Loucy (cell line): ENCODE data around the gene CCDC89.

Experiments
- H2AFZ ChIP-seq: fragments of 200-600 bp; sonication (generic); 2 replicates; pipeline ENCODE4 v1.6.0; 2016; ENCODE audit warnings: antibody characterized with exemption, mild to moderate bottlenecking, low read length, moderate library complexity
- H3F3A ChIP-seq: fragments of 200-600 bp; 2 replicates; pipeline ENCODE4 v1.6.0; 2016; ENCODE audit warnings: antibody characterized with exemption, low read depth, mild to moderate bottlenecking
- H3K27me3 ChIP-seq: fragments of 200-600 bp; sonication (generic); 2 replicates; pipeline ENCODE4 v1.6.1; 2014; ENCODE audit warnings: low read length, mild to moderate bottlenecking; ENCODE audit not compliant: insufficient read depth, poor library complexity, severe bottlenecking
- H3K36me3 ChIP-seq: fragments of 200-600 bp; sonication (generic); 2 replicates; pipeline ENCODE4 v1.6.1; 2016; ENCODE audit warnings: low read length; ENCODE audit not compliant: insufficient read depth
- H3K4me1 ChIP-seq: fragments of 200-600 bp; sonication (generic); 2 replicates; pipeline ENCODE4 v1.5.1; 2014; ENCODE audit warnings: low read length, mild to moderate bottlenecking; ENCODE audit not compliant: insufficient read depth, poor library complexity, severe bottlenecking
- H3K4me2 ChIP-seq: fragments of 200-600 bp; sonication (generic); 2 replicates; pipeline ENCODE4 v1.6.0; 2014; ENCODE audit warnings: antibody characterized with exemption, low read length, low read depth, mild to moderate bottlenecking; ENCODE audit not compliant: poor library complexity, severe bottlenecking
- H3K4me3 ChIP-seq: fragments of 200-600 bp; sonication (generic); 2 replicates; pipeline ENCODE4 v1.5.1; 2014; ENCODE audit warnings: low read length, mild to moderate bottlenecking, mixed read lengths; ENCODE audit not compliant: poor library complexity, severe bottlenecking
- H3K79me2 ChIP-seq: fragments of 200-600 bp; sonication (generic); 2 replicates; pipeline ENCODE4 v1.6.1; 2014; ENCODE audit warnings: low read length; ENCODE audit not compliant: insufficient read depth
- H3K9ac ChIP-seq: fragments of 200-600 bp; sonication (generic); 2 replicates; pipeline ENCODE4 v1.6.0; 2014; ENCODE audit warnings: mild to moderate bottlenecking, low read depth, low read length, moderate library complexity; ENCODE audit not compliant: poor library complexity, severe bottlenecking
- H3K9me2 ChIP-seq: fragments of 200-600 bp; sonication (generic); replicated peaks from 2 replicates; pipeline ENCODE4 v1.6.1; 2016; ENCODE audit warnings: low read depth, low read length, mixed read lengths
- H3K9me3 ChIP-seq: fragments of 200-600 bp; sonication (generic); 2 replicates; pipeline ENCODE4 v1.6.1; 2014; ENCODE audit warnings: mild to moderate bottlenecking, antibody characterized with exemption, low read length, low read depth; ENCODE audit not compliant: insufficient read depth
- H4K20me1 ChIP-seq: fragments of 200-600 bp; sonication (generic); 2 replicates; pipeline ENCODE4 v1.6.0; 2014; ENCODE audit warnings: antibody characterized with exemption, low read length, mild to moderate bottlenecking; ENCODE audit not compliant: insufficient read depth, poor library complexity, severe bottlenecking
- CTCF ChIP-seq: fragments of 200-600 bp; sonication (generic); conservative IDR thresholded peaks from 2 replicates; pipeline ENCODE4 v1.5.1; 2014; ENCODE audit warnings: mild to moderate bottlenecking, antibody characterized with exemption, low read length
- EZH2phosphoT487 ChIP-seq: fragments of 200-600 bp; IDR thresholded peaks from 2 replicates; pipeline ENCODE4 v1.6.1; 2018; ENCODE audit warnings: antibody characterized with exemption, mild to moderate bottlenecking, moderate library complexity, borderline replicate concordance

Gene CCDC89

GRCh38 chr11:85668157-85668556 is 17.8 kb downstream of the CCDC89 start:
- Histone ChIP-seq H3K79me2 (peaks cover 18% of the 10 kb centered on the region), H3K4me3 (no peak overlapping the region), H4K20me1 (peaks cover 16% of the 10 kb centered on the region), H3K9me3 (no peaks in the 10 kb centered on the region), H3K4me2 (no peak overlapping the region), H3K27me3 (peaks cover 21% of the 10 kb centered on the region), H3K36me3 (no peaks in the 10 kb centered on the region), H2AFZ (no peak overlapping the region), H3K9me2 (no peaks in the 10 kb centered on the region), H3K4me1 (peaks cover 6% of the 10 kb centered on the region), H3F3A (no peaks in the 10 kb centered on the region), H3K9ac (no peak overlapping the region)
- TF ChIP-seq CTCF (no peak), EZH2phosphoT487 (no peak)

GRCh38 chr11:85666687-85667086 is 19.3 kb downstream of the CCDC89 start:
- Histone ChIP-seq H3K27me3 (peaks cover 10% of the 10 kb centered on the region), H3K9me3 (no peaks in the 10 kb centered on the region), H3K79me2 (peaks cover 33% of the 10 kb centered on the region), H3K36me3 (no peaks in the 10 kb centered on the region; the same call in 1 of the 2 replicates), H3F3A (no peaks in the 10 kb centered on the region), H2AFZ (peak overlapping the region; percentile 92; the same call in 1 of the 2 replicates), H4K20me1 (peaks cover 31% of the 10 kb centered on the region), H3K9me2 (no peaks in the 10 kb centered on the region), H3K9ac (no peak overlapping the region), H3K4me3 (no peak overlapping the region), H3K4me2 (no peak overlapping the region), H3K4me1 (peaks cover 12% of the 10 kb centered on the region)
- TF ChIP-seq CTCF, result no peak
- TF ChIP-seq EZH2phosphoT487, result no peak

- TF ChIP-seq CTCF, result no peak
- TF ChIP-seq EZH2phosphoT487, result no peak
- peaks cover 7% of the 10 kb centered on the region for H3K27me3 ChIP-seq
- no peaks in the 10 kb centered on the region for H3F3A ChIP-seq
- H3K4me1 ChIP-seq, result peaks cover 21% of the 10 kb centered on the region
- peak overlapping the region; percentile 90 for H3K4me3 ChIP-seq
- peak overlapping the region; percentile 97 for H3K9ac ChIP-seq
- H3K4me2 ChIP-seq, result peak overlapping the region; percentile 95
- H3K9me3 ChIP-seq, result no peaks in the 10 kb centered on the region
- H3K79me2 ChIP-seq, result peaks cover 42% of the 10 kb centered on the region
- H3K36me3 ChIP-seq, result peaks cover 8% of the 10 kb centered on the region
- H4K20me1 ChIP-seq, result peaks cover 40% of the 10 kb centered on the region
- H2AFZ ChIP-seq, result peak overlapping the region; percentile 92
- H3K9me2 ChIP-seq, result no peaks in the 10 kb centered on the region
Observed at GRCh38 chr11:85665733-85666132, 20.3 kb downstream of the CCDC89 start.
